ENCODE results near the gene APOBEC3F. TPM values are rescaled to one million over a fixed set of nuclear protein-coding genes. Genes with fewer than 3 reads are reported as not detected.

APOBEC3F gene
- total RNA-seq, 8 experiments from 2014 or later, result 0.38 to 16.9 (median 4.9) TPM

GRCh38 chr22:39014723-39015121 lies 25.9 kb upstream of the APOBEC3F start:
- H3K27ac ChIP-seq, result peak overlapping the region in 1 of 2 donors; percentile 64
- in situ Hi-C loops (cut with MboI; ENCODE audit: low pct_unique_long_range_greater_than_20kb in 2 of 9, low sequenced_read_pairs in 9 of 9, unreplicated experiment in 9 of 9), result loop anchor here in 3 of 9 experiments (10.0 to 25.0 kb wide), 3 partner anchors 98 to 252 kb away; partner anchors contain the start of gene SUN2 (in 1 of the 3)
- peaks cover 24 to 26% of the 10 kb centered on the region in 2 donors for H3K4me1 ChIP-seq (replicated peaks in 1 of 2)
- 0 to 60% (median 33%) methylated on average over 1 to 4 of the region's 6 CpGs; no CpG with 5 or more reads in 2 of the 10 experiments for WGBS, 10 experiments
- peak overlapping the region in 1 of 5 donors; percentile 2 for H3K4me3 ChIP-seq
- peak in 3 of 8 experiments; percentile 4 to 9 (median 6) for ATAC-seq (replicated peaks in 6 of 8)

GRCh38 chr22:39016592-39016991 lies 24.1 kb upstream of the APOBEC3F start:
- 92 to 100% (median 100%) methylated on average over 1 to 10 of the region's 13 CpGs; no CpG with 5 or more reads in 5 of the 10 experiments for WGBS, 10 experiments
- Histone ChIP-seq H3K4me1 (replicated peaks in 1 of 2) (peaks cover 33 to 40% of the 10 kb centered on the region in 2 donors), H3K27ac (no peak overlapping the region), H3K4me3 (no peak overlapping the region)
- ATAC-seq (replicated peaks in 6 of 8), result no peak
- in situ Hi-C loops (cut with MboI; ENCODE audit: low pct_unique_long_range_greater_than_20kb in 2 of 9, low sequenced_read_pairs in 9 of 9, unreplicated experiment in 9 of 9), result loop anchor here in 3 of 9 experiments (10.0 to 25.0 kb wide), 3 partner anchors 96 to 254 kb away; partner anchors contain the start of gene SUN2 (in 1 of the 3)

GRCh38 chr22:39017596-39018365 lies 22.9 kb upstream of the APOBEC3F start:
- Histone ChIP-seq H3K4me1 (replicated peaks in 1 of 2) (peaks cover 33 to 39% of the 10 kb centered on the region in 2 donors), H3K27ac (no peak overlapping the region), H3K4me3 (no peak overlapping the region)
- no peak for ATAC-seq (replicated peaks in 6 of 8)
- 61 to 100% (median 75%) methylated on average over 1 to 4 of the region's 18 CpGs; no CpG with 5 or more reads in 5 of the 10 experiments for WGBS, 10 experiments
- in situ Hi-C loops (cut with MboI; ENCODE audit: low pct_unique_long_range_greater_than_20kb in 2 of 9, low sequenced_read_pairs in 9 of 9, unreplicated experiment in 9 of 9), result loop anchor here in 3 of 9 experiments (10.0 to 25.0 kb wide), 3 partner anchors 95 to 255 kb away; partner anchors contain the start of gene SUN2 (in 1 of the 3)

- 0 to 45% (median 0%) methylated on average over 1 to 5 of the region's 15 CpGs; no CpG with 5 or more reads in 6 of the 10 experiments for WGBS, 10 experiments
- peak overlapping the region in 1 of 2 donors; percentile 24 for H3K27ac ChIP-seq
- H3K4me3 ChIP-seq, result peak overlapping the region in 2 of 5 donors; percentile 22 to 24
- peaks cover 13 to 24% of the 10 kb centered on the region in 2 donors for H3K4me1 ChIP-seq (replicated peaks in 1 of 2)
- in situ Hi-C loops (cut with MboI; ENCODE audit: low pct_unique_long_range_greater_than_20kb in 2 of 9, low sequenced_read_pairs in 9 of 9, unreplicated experiment in 9 of 9), result loop anchor here in 3 of 9 experiments (25.0 kb wide), 2 partner anchors 92 to 258 kb away; partner anchors contain the start of gene SUN2 (in 1 of the 3)
- ATAC-seq (replicated peaks in 6 of 8), result peak; percentile 58 to 86 (median 69)
Observed at GRCh38 chr22:39020021-39020651, 20.5 kb upstream of the APOBEC3F start.

- ATAC-seq (replicated peaks in 6 of 8), result no peak
- H3K4me3 ChIP-seq, result no peak overlapping the region
- H3K4me1 ChIP-seq (replicated peaks in 1 of 2), result peaks cover 13 to 30% of the 10 kb centered on the region in 2 donors
- in situ Hi-C loops (cut with MboI; ENCODE audit: low pct_unique_long_range_greater_than_20kb in 2 of 9, low sequenced_read_pairs in 9 of 9, unreplicated experiment in 9 of 9), result loop anchor here in 3 of 9 experiments (25.0 kb wide), 2 partner anchors 91 to 259 kb away; partner anchors contain the start of gene SUN2 (in 1 of the 3)
- peak overlapping the region in 1 of 2 donors; percentile 79 for H3K27ac ChIP-seq
- WGBS, 10 experiments, result 31 to 83% (median 72%) methylated on average over 1 to 3 of the region's 9 CpGs; no CpG with 5 or more reads in 3 of the 10 experiments
Observed at GRCh38 chr22:39021552-39022250, 19.0 kb upstream of the APOBEC3F start.

GRCh38 chr22:39024519-39025308 lies 15.9 kb upstream of the APOBEC3F start:
- Histone ChIP-seq H3K4me3 (no peak overlapping the region), H3K27ac (no peak overlapping the region), H3K4me1 (replicated peaks in 1 of 2) (peaks cover 13 to 29% of the 10 kb centered on the region in 2 donors)
- no peak for ATAC-seq (replicated peaks in 6 of 8)
- in situ Hi-C loops (cut with MboI; ENCODE audit: low pct_unique_long_range_greater_than_20kb in 2 of 9, low sequenced_read_pairs in 9 of 9, unreplicated experiment in 9 of 9), result loop anchor here in 3 of 9 experiments (25.0 kb wide), 2 partner anchors 88 to 262 kb away; partner anchors contain the start of gene SUN2 (in 1 of the 3)
- 81 to 93% (median 90%) methylated on average over 1 to 4 of the region's 15 CpGs; no CpG with 5 or more reads in 4 of the 10 experiments for WGBS, 10 experiments

- WGBS, 10 experiments, result 82 to 90% (median 83%) methylated on average over 2 to 6 of the region's 12 CpGs; no CpG with 5 or more reads in 5 of the 10 experiments
- H3K4me3 ChIP-seq, result no peak overlapping the region
- in situ Hi-C loops (cut with MboI; ENCODE audit: low pct_unique_long_range_greater_than_20kb in 2 of 9, low sequenced_read_pairs in 9 of 9, unreplicated experiment in 9 of 9), result no loop called here
- H3K4me1 ChIP-seq (replicated peaks in 1 of 2), result peaks cover 4 to 16% of the 10 kb centered on the region in 2 donors
- ATAC-seq (replicated peaks in 6 of 8), result no peak
- H3K27ac ChIP-seq, result no peak overlapping the region
Observed at GRCh38 chr22:39026509-39027150, 14.0 kb upstream of the APOBEC3F start.

GRCh38 chr22:39027717-39028116 lies 12.9 kb upstream of the APOBEC3F start:
- peaks cover 0 to 7% of the 10 kb centered on the region in 2 donors for H3K4me1 ChIP-seq (replicated peaks in 1 of 2)
- no peak overlapping the region for H3K27ac ChIP-seq
- in situ Hi-C loops (cut with MboI; ENCODE audit: low pct_unique_long_range_greater_than_20kb in 2 of 9, low sequenced_read_pairs in 9 of 9, unreplicated experiment in 9 of 9), result no loop called here
- no peak for ATAC-seq (replicated peaks in 6 of 8)
- H3K4me3 ChIP-seq, result no peak overlapping the region
- WGBS, 10 experiments, result no CpG with 5 or more reads among the region's 4 CpGs

GRCh38 chr22:39028281-39028680 lies 12.4 kb upstream of the APOBEC3F start:
- no peak overlapping the region for H3K27ac ChIP-seq
- in situ Hi-C loops (cut with MboI; ENCODE audit: low pct_unique_long_range_greater_than_20kb in 2 of 9, low sequenced_read_pairs in 9 of 9, unreplicated experiment in 9 of 9), result no loop called here
- no peak overlapping the region for H3K4me3 ChIP-seq
- WGBS, 10 experiments, result 50 to 100% (median 90%) methylated on average over 1 to 9 of the region's 11 CpGs; no CpG with 5 or more reads in 4 of the 10 experiments
- peak in 1 of 8 experiments; percentile 34 for ATAC-seq (replicated peaks in 6 of 8)
- peaks cover 0 to 7% of the 10 kb centered on the region in 2 donors for H3K4me1 ChIP-seq (replicated peaks in 1 of 2)

GRCh38 chr22:39029227-39029626 lies 11.4 kb upstream of the APOBEC3F start:
- no peak overlapping the region for H3K27ac ChIP-seq
- WGBS, 10 experiments, result 75 to 100% (median 93%) methylated on average over 1 to 9 of the region's 13 CpGs
- in situ Hi-C loops (cut with MboI; ENCODE audit: low pct_unique_long_range_greater_than_20kb in 2 of 9, low sequenced_read_pairs in 9 of 9, unreplicated experiment in 9 of 9), result no loop called here
- H3K4me1 ChIP-seq (replicated peaks in 1 of 2), result peaks cover 0 to 7% of the 10 kb centered on the region in 2 donors
- ATAC-seq (replicated peaks in 6 of 8), result no peak
- no peak overlapping the region for H3K4me3 ChIP-seq

GRCh38 chr22:39030705-39031104 lies 10.0 kb upstream of the APOBEC3F start:
- 81 to 100% (median 97%) methylated on average over 1 to 6 of the region's 14 CpGs; no CpG with 5 or more reads in 5 of the 10 experiments for WGBS, 10 experiments
- in situ Hi-C loops (cut with MboI; ENCODE audit: low pct_unique_long_range_greater_than_20kb in 2 of 9, low sequenced_read_pairs in 9 of 9, unreplicated experiment in 9 of 9), result no loop called here
- no peak overlapping the region for H3K4me3 ChIP-seq
- no peak for ATAC-seq (replicated peaks in 6 of 8)
- no peak overlapping the region for H3K27ac ChIP-seq
- H3K4me1 ChIP-seq (replicated peaks in 1 of 2), result peaks cover 0 to under 1% of the 10 kb centered on the region in 2 donors

Measured in motor neuron (in vitro differentiated cells).